Smooth muscle cell (in vitro differentiated cells): ENCODE data around the gene MEMO1. TPM values are rescaled to one million over a fixed set of nuclear protein-coding genes. Genes with fewer than 3 reads are reported as not detected.

Source experiments
- DNase-seq: peaks from one replicate; lab custom pipeline; 2025; ENCODE audit not compliant: unreplicated experiment; lab: John Stamatoyannopoulos, UW
- H2AFZ ChIP-seq: fragments of 200-600 bp; sonication (generic); 2 replicates; pipeline ENCODE4 v1.6.0; 2016; ENCODE audit warnings: antibody characterized with exemption, low read depth, mild to moderate bottlenecking
- H3F3A ChIP-seq: fragments of 200-600 bp; sonication (generic); 2 replicates; pipeline ENCODE4 v1.6.0; 2017; ENCODE audit warnings: antibody characterized with exemption, low read depth
- H3K27ac ChIP-seq: fragments of 200-600 bp; sonication (generic); 2 replicates; pipeline ENCODE4 v1.5.1; 2016; ENCODE audit warnings: low read depth, mild to moderate bottlenecking
- H3K27me3 ChIP-seq: fragments of 200-600 bp; sonication (generic); 2 replicates; pipeline ENCODE4 v1.6.1; 2016; ENCODE audit warnings: low read depth, mild to moderate bottlenecking
- H3K36me3 ChIP-seq: fragments of 200-600 bp; sonication (generic); 2 replicates; pipeline ENCODE4 v1.5.1; 2016; ENCODE audit warnings: low read depth
- H3K4me1 ChIP-seq: fragments of 200-600 bp; sonication (generic); 2 replicates; pipeline ENCODE4 v1.5.1; 2016; ENCODE audit warnings: low read depth
- H3K4me2 ChIP-seq: fragments of 200-600 bp; sonication (generic); 2 replicates; pipeline ENCODE4 v1.6.0; 2016; ENCODE audit warnings: mild to moderate bottlenecking
- H3K4me3 ChIP-seq: fragments of 200-600 bp; sonication (generic); 2 replicates; pipeline ENCODE4 v1.5.1; 2016; ENCODE audit warnings: mild to moderate bottlenecking
- H3K79me2 ChIP-seq: fragments of 200-600 bp; sonication (generic); 2 replicates; pipeline ENCODE4 v1.6.0; 2016; ENCODE audit warnings: low read depth, mild to moderate bottlenecking
- H3K9ac ChIP-seq: fragments of 200-600 bp; sonication (generic); 2 replicates; pipeline ENCODE4 v1.6.0; 2016; ENCODE audit warnings: low read depth
- H3K9me3 ChIP-seq: fragments of 200-600 bp; sonication (generic); replicated peaks from 2 replicates; pipeline ENCODE4 v1.5.1; 2016; ENCODE audit warnings: low read depth
- H4K20me1 ChIP-seq: fragments of 200-600 bp; sonication (generic); 2 replicates; pipeline ENCODE4 v1.6.0; 2016; ENCODE audit warnings: low read depth
- CTCF ChIP-seq: fragments of 200-600 bp; sonication (generic); IDR thresholded peaks from 2 replicates; pipeline ENCODE4 v1.5.1; 2017; ENCODE audit warnings: borderline replicate concordance, mild to moderate bottlenecking, antibody characterized with exemption; ENCODE audit not compliant: insufficient read depth, poor library complexity, severe bottlenecking
- WGBS: methylation state at CpG from one replicate; pipeline ENCODE4 v1.1.7; 2016; ENCODE audit warnings: low lambda C conversion rate; 5-methylcytosine and 5-hydroxymethylcytosine counted together
- polyA plus RNA-seq: library from polyadenylated mRNA; unstranded; fragments of >200 nt; fragmentation: Nextera tagmentation; extraction: Ambion mirVana; gene quantifications from 2 replicates; pipeline ENCODE4 v1.2.1, GENCODE V29; 2016
- total RNA-seq: library from RNA; depleted of rRNA; stranded (reverse); fragments of >200 nt; gene quantifications from 2 replicates; pipeline ENCODE4 v1.2.3, GENCODE V29; 2014

Gene MEMO1
- total and polyA plus RNA-seq, 2 experiments from 2014 or later: 32.2 to 33.4 TPM

DNA sequence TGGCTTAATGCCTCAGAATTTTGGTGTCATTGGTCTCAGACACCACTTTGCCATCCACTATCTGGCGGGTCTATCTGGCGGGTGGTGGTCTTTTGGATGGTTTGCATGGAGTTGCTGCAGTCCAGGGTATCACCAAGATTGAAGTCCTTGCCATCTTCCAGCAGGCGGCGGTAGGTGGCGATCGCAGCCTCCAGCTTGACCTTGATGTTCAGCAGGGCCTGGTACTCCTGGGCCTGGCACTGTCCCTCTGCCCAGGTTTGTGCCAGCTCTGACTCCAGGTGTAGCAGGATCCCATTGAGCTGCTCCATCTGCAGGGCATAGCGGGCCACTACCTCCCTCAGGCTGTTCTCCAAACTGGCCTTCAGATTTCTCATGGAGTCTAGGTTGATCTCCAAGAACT, 188.2 kb downstream of the MEMO1 start:
- Histone ChIP-seq H3K4me2 (no peak overlapping the region), H2AFZ (no peak overlapping the region), H3K9ac (no peak overlapping the region), H3K27me3 (no peaks in the 10 kb centered on the region), H3K79me2 (no peaks in the 10 kb centered on the region), H3F3A (no peaks in the 10 kb centered on the region), H3K4me3 (no peak overlapping the region), H4K20me1 (no peaks in the 10 kb centered on the region), H3K4me1 (no peaks in the 10 kb centered on the region), H3K9me3 (peaks cover 4% of the 10 kb centered on the region), H3K36me3 (no peaks in the 10 kb centered on the region), H3K27ac (no peak overlapping the region)
- no peak for DNase-seq
- no peak for TF ChIP-seq CTCF
- WGBS: 94% methylated on average over 7 of the region's 7 CpGs

Other genes starting within 250 kb of the MEMO1 start
- 96.5 and 97.4 TPM in 2 replicates for gene DPY30, start 28.8 kb upstream of the MEMO1 start, total RNA-seq
- gene DPY30, start 28.8 kb upstream of the MEMO1 start, polyA plus RNA-seq: 103 and 123 TPM in 2 replicates
- 20.4 and 24.4 TPM in 2 replicates for gene SPAST, start 52.5 kb upstream of the MEMO1 start, total RNA-seq
- gene SPAST, start 52.5 kb upstream of the MEMO1 start, polyA plus RNA-seq: 5.0 and 6.2 TPM in 2 replicates
- 27.8 and 28.9 TPM in 2 replicates for gene SLC30A6, start 154.9 kb upstream of the MEMO1 start, total RNA-seq
- gene SLC30A6, start 154.9 kb upstream of the MEMO1 start, polyA plus RNA-seq: 10.5 and 12.8 TPM in 2 replicates